Suprapubic skin (tissue), 4 donors: ENCODE data around the gene ABCA13. TPM values are rescaled to one million over a fixed set of nuclear protein-coding genes. Genes with fewer than 3 reads are reported as not detected.

ENCODE experiments used
- DNase-seq, 2 donors: peaks; one replicate each; pipeline ENCODE4 v3.0.0-alpha.2; 2019; ENCODE audit warnings: low spot score in 2 of 2
- H3K27ac ChIP-seq: fragments of 200-600 bp; sonication (generic); one replicate; pipeline ENCODE4 v1.5.1; 2019
- H3K27me3 ChIP-seq: fragments of 200-600 bp; sonication (generic); one replicate; pipeline ENCODE4 v1.5.1; 2019
- H3K36me3 ChIP-seq: fragments of 200-600 bp; sonication (generic); one replicate; pipeline ENCODE4 v1.5.1; 2019
- H3K4me1 ChIP-seq: fragments of 200-600 bp; sonication (generic); one replicate; pipeline ENCODE4 v1.5.1; 2019
- H3K4me3 ChIP-seq: fragments of 200-600 bp; sonication (generic); one replicate; pipeline ENCODE4 v1.5.1; 2019; ENCODE audit warnings: mild to moderate bottlenecking
- H3K9me3 ChIP-seq: fragments of 200-600 bp; sonication (generic); one replicate; pipeline ENCODE4 v1.5.1; 2019
- CTCF ChIP-seq, 2 donors: fragments of 200-600 bp in 1 of 2; fragments of 450-650 bp in 1 of 2; sonication (generic) in 1 of 2; IDR thresholded peaks; one replicate each; pipeline ENCODE4 v1.5.1; 2016 to 2019; ENCODE audit warnings: antibody characterized with exemption in 2 of 2, mild to moderate bottlenecking in 1 of 2, moderate library complexity in 1 of 2
- EP300 ChIP-seq: sonication (generic); formaldehyde crosslinking; IDR thresholded peaks from one replicate; pipeline ENCODE4 v1.6.1; 2017; ENCODE audit warnings: antibody characterized with exemption
- POLR2A ChIP-seq, 2 donors: fragments of 450-650 bp; IDR thresholded peaks; one replicate each; pipeline ENCODE4 v1.6.1; 2017; ENCODE audit warnings: antibody characterized with exemption in 2 of 2, mild to moderate bottlenecking in 2 of 2, moderate library complexity in 2 of 2
- POLR2AphosphoS5 ChIP-seq, 3 donors: sonication (generic); formaldehyde crosslinking; IDR thresholded peaks; one replicate each; pipeline ENCODE4 v1.6.1; 2017; ENCODE audit warnings: antibody characterized with exemption in 3 of 3
- WGBS: methylation state at CpG from one replicate; pipeline ENCODE4 v1.1.5; 2018; 5-methylcytosine and 5-hydroxymethylcytosine counted together
- total RNA-seq, 4 donors: library from RNA; depleted of rRNA; stranded (reverse); fragments of >200 nt; gene quantifications; one replicate each; pipeline ENCODE4 v1.1.0, GENCODE V29; 2016

Gene ABCA13
- total RNA-seq, 4 donors from 2014 or later, result 0.64 to 4.7 (median 2.6) TPM

DNA sequence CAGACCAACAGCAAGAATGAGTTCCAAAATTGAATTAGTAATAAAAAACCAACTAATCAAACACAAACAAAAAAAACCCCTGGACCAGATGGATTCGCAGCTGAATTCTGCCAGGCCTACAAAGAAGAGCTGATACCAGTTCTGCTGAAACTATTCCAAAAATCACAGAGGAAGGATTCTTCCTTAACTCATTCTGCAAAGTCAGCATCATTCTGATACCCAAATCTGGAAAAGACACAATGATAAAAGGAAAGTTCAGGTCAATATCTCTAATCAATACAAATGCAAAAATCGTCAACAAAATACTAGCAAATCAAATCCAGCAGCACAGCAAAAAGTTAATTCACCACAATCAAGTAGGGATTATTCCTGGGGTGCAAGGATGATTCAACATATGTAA lies 6.1 kb upstream of the ABCA13 start:
- TF ChIP-seq POLR2AphosphoS5 (IDR thresholded peaks at IDR 0.05) (no peak), CTCF (IDR thresholded peaks at IDR 0.05) (no peak), POLR2A (IDR thresholded peaks at IDR 0.05) (no peak), EP300 (no peak)
- DNase-seq, result no peak
- Histone ChIP-seq H3K9me3 (no peaks in the 10 kb centered on the region), H3K4me3 (no peak overlapping the region), H3K27ac (no peak overlapping the region), H3K4me1 (no peaks in the 10 kb centered on the region), H3K36me3 (no peaks in the 10 kb centered on the region), H3K27me3 (no peaks in the 10 kb centered on the region)
- WGBS, result 83% methylated on average over 2 of the region's 2 CpGs

GRCh38 chr7:48168159-48168558 lies 3.1 kb upstream of the ABCA13 start:
- no peak overlapping the region for H3K4me3 ChIP-seq
- no peaks in the 10 kb centered on the region for H3K27me3 ChIP-seq
- no peaks in the 10 kb centered on the region for H3K36me3 ChIP-seq
- 54% methylated on average over 2 of the region's 2 CpGs for WGBS
- H3K27ac ChIP-seq, result no peak overlapping the region
- TF ChIP-seq CTCF (IDR thresholded peaks at IDR 0.05), result no peak
- no peak for TF ChIP-seq EP300
- no peak for TF ChIP-seq POLR2A (IDR thresholded peaks at IDR 0.05)
- TF ChIP-seq POLR2AphosphoS5 (IDR thresholded peaks at IDR 0.05), result no peak
- no peaks in the 10 kb centered on the region for H3K4me1 ChIP-seq
- DNase-seq, result no peak
- H3K9me3 ChIP-seq, result no peaks in the 10 kb centered on the region

DNA sequence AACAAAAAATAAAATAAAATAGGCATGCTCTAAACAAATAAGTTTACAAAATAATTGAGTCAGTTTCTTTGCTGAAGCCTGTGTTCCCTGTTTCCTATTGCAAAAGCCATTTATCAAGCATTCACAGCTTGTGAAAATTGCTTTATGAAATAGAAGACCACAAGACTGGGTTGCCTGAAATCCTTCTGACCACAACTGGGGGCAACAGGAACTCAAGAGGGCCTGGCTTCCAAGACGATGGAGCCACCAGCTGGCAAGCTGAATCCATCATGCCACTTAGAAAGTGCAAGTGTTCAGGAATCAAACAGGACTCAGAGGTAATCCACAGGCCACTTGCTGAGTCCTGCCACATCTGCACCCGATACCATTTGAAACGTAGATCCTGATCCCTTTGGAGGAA lies 752 bp upstream of the ABCA13 start:
- no peak for TF ChIP-seq CTCF (IDR thresholded peaks at IDR 0.05)
- no peak for TF ChIP-seq POLR2AphosphoS5 (IDR thresholded peaks at IDR 0.05)
- TF ChIP-seq EP300, result no peak
- TF ChIP-seq POLR2A (IDR thresholded peaks at IDR 0.05), result no peak
- Histone ChIP-seq H3K36me3 (no peaks in the 10 kb centered on the region), H3K9me3 (no peaks in the 10 kb centered on the region), H3K4me3 (no peak overlapping the region), H3K27me3 (no peaks in the 10 kb centered on the region), H3K27ac (no peak overlapping the region), H3K4me1 (no peaks in the 10 kb centered on the region)
- no peak for DNase-seq
- 64% methylated on average over 3 of the region's 3 CpGs for WGBS

- no peak overlapping the region for H3K4me3 ChIP-seq
- H3K36me3 ChIP-seq, result no peaks in the 10 kb centered on the region
These were observed 2.1 kb downstream of the ABCA13 start for GRCh38 chr7:48173313-48173712.

DNA sequence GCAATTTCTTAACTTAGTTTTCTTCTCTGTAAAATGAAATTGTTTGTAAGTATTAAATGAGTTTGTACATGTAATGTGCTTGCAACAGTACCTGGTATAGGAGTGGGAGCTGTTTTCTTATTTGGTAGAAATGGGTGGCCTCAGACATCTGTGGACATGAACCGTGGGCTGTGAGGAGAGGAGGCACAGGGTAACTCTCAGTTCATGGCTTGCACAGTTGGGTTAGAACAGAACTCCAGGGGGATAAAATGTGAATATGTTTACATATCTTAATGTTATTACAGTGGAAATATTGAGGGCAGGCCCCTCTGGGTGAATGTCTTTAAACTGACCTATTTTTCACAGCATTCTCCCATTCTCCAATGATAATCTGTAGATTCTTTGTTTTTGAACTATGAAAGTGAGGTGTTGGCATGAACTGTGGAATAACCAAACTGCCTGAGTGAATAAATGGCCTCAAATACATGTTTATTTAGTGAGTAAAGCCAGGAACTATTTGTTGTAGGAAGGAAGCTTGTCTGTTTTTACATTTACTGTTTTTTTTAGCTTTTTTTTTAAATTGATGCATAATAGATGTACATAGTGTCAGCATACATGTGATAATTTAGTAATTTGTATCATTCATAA lies 2.6 kb downstream of the ABCA13 start:
- TF ChIP-seq POLR2AphosphoS5 (IDR thresholded peaks at IDR 0.05), result no peak
- TF ChIP-seq EP300, result no peak
- TF ChIP-seq POLR2A (IDR thresholded peaks at IDR 0.05), result no peak
- TF ChIP-seq CTCF (IDR thresholded peaks at IDR 0.05), result no peak
- Histone ChIP-seq H3K36me3 (no peaks in the 10 kb centered on the region), H3K27me3 (no peaks in the 10 kb centered on the region), H3K27ac (no peak overlapping the region), H3K9me3 (no peaks in the 10 kb centered on the region), H3K4me3 (no peak overlapping the region), H3K4me1 (no peaks in the 10 kb centered on the region)
- 88% methylated on average over 1 of the region's 1 CpG for WGBS
- DNase-seq, result no peak

More at GRCh38 chr7:48173313-48173712, 2.1 kb downstream of the ABCA13 start:
- no peak for DNase-seq
- no peak for TF ChIP-seq CTCF (IDR thresholded peaks at IDR 0.05)
- TF ChIP-seq POLR2AphosphoS5 (IDR thresholded peaks at IDR 0.05), result no peak
- TF ChIP-seq EP300, result no peak
- TF ChIP-seq POLR2A (IDR thresholded peaks at IDR 0.05), result no peak
- H3K4me1 ChIP-seq, result no peaks in the 10 kb centered on the region
- H3K9me3 ChIP-seq, result no peaks in the 10 kb centered on the region
- H3K27ac ChIP-seq, result no peak overlapping the region
- no peaks in the 10 kb centered on the region for H3K27me3 ChIP-seq
